ENCODE results near the gene IMPDH1. TPM values are rescaled to one million over a fixed set of nuclear protein-coding genes. Genes with fewer than 3 reads are reported as not detected.
A peak's percentile ranks its signal among the peaks of the same experiment; 100 is the strongest.

IMPDH1 gene
- total and polyA plus RNA-seq, 9 donors = 16.5 to 29.9 (median 22.6) TPM

DNA sequence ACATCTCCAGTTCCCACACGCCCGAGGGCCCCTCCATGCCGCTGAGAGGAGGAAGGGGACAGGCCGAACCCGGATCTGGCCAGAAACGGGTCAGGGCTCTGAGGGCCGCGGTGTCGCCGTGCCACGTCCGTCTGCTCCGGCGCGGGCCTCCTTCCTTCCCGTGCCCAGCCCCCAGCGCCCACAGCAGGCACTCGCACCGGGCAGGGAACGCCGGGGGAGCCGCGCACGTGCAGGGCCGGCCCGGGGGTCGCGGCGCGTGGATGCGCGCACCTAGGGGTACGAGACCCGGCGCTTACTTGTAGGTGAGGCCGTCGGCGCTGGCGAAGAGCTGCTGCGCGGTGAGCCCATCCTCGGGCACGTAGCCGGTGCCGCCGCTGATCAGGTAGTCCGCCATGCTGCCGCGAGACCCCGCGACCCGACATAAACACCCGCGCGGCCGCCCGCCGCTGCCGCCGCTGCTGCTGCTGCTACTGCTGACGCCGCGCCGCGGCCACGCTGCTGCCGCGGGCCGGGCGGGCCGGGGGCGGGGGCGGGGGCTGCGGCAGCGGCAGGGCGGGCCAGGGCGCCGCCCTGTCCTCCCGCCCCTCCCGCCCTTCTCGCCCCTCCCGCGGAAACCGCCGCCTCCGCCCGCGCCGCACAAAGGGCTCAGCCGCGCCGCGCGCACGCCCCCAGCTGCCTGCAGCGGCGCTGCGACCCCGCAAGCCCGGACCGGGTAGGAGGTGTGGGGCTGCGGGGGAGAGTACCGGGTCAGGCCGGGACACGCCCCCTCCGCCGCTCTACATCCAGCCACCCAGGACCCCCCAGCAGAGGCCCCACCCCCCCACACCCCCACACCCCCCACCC, 4.1 kb downstream of the IMPDH1 start:
- Histone ChIP-seq H3K27me3 (ENCODE audit: control insufficient read depth, insufficient read depth, low read length) (peaks cover 2% of the 10 kb centered on the region), H3K36me3 (ENCODE audit: control insufficient read depth, insufficient read depth, low read length) (peaks cover 14% of the 10 kb centered on the region), H3K9me3 (replicated peaks; ENCODE audit: control insufficient read depth, low read depth, low read length) (no peaks in the 10 kb centered on the region), H3K4me1 (ENCODE audit: control insufficient read depth, insufficient read depth, low read length) (peaks cover 44% of the 10 kb centered on the region), H3K27ac (ENCODE audit: low read length) (no peak overlapping the region), H3K4me3 (ENCODE audit: low read length) (peak overlapping the region; percentile 55)
- DNase-seq = peak; percentile 72
- WGBS (ENCODE audit: insufficient coverage) = under 1% methylated on average over 81 of the region's 107 CpGs

DNA sequence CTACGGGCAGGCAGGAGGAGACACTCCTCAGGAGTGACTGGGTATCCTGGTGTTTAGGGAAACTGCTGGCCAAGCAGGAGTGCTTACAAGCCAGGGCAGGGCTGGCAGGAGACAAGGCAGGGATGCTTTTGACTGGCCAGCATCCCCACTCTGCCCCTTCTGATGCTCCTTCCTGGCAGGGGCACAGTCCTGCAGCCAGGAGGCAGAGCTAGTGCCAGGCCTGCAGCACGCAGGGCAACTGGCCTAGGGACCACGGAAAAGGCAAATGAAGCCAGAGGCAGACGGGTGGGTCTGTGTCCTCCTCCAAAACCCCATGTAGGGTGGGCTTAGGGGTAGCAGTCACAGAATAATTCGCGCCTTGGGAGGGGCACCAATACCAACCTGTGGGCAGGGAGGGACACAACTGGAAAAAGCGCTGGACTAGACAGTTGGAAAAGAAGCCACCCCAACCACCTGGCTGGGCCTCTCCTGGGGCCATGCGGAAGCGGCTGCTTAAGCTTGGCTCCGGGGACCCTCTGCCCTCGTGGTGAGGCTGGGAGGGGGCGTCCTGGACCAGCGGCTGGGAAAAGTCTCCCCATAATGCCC, 4.8 kb downstream of the IMPDH1 start:
- Histone ChIP-seq H3K27me3 (ENCODE audit: control insufficient read depth, insufficient read depth, low read length) (peaks cover 2% of the 10 kb centered on the region), H3K4me1 (ENCODE audit: control insufficient read depth, insufficient read depth, low read length) (peaks cover 39% of the 10 kb centered on the region), H3K27ac (ENCODE audit: low read length) (no peak overlapping the region), H3K9me3 (replicated peaks; ENCODE audit: control insufficient read depth, low read depth, low read length) (no peaks in the 10 kb centered on the region), H3K4me3 (ENCODE audit: low read length) (peak overlapping the region; percentile 55), H3K36me3 (ENCODE audit: control insufficient read depth, insufficient read depth, low read length) (peaks cover 20% of the 10 kb centered on the region)
- no peak for DNase-seq
- 30% methylated on average over 4 of the region's 13 CpGs for WGBS (ENCODE audit: insufficient coverage)

DNA sequence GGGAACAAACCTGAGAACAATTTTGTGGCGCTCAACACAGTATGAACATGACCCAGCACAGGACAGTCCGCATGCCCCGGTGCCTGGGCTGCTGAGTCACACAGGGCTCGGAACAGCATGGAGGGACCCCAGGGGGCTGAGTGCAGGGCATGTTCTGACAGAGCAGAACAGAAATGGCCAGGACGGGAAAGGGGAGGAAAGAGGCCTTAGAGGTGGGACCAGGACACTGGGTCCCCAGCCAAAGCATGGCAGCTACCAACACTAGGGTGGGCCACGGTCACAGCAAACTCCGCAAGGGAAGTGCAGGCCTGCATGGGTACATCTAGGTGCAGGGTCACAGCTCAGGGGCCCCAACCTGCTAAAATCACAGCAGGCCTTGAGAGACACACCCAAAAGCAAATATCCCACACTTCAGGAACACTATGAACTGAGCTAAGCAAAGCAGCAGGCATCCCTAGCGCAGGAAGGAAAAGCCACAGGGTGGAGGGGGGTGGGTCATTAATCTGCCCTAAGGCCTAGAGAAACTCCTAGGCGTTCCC, 5.6 kb downstream of the IMPDH1 start:
- Histone ChIP-seq H3K27me3 (ENCODE audit: control insufficient read depth, insufficient read depth, low read length) (peaks cover 2% of the 10 kb centered on the region), H3K27ac (ENCODE audit: low read length) (no peak overlapping the region), H3K4me1 (ENCODE audit: control insufficient read depth, insufficient read depth, low read length) (peaks cover 37% of the 10 kb centered on the region), H3K9me3 (replicated peaks; ENCODE audit: control insufficient read depth, low read depth, low read length) (no peaks in the 10 kb centered on the region), H3K4me3 (ENCODE audit: low read length) (no peak overlapping the region), H3K36me3 (ENCODE audit: control insufficient read depth, insufficient read depth, low read length) (peaks cover 22% of the 10 kb centered on the region)
- DNase-seq = no peak
- 82% methylated on average over 7 of the region's 9 CpGs for WGBS (ENCODE audit: insufficient coverage)

DNA sequence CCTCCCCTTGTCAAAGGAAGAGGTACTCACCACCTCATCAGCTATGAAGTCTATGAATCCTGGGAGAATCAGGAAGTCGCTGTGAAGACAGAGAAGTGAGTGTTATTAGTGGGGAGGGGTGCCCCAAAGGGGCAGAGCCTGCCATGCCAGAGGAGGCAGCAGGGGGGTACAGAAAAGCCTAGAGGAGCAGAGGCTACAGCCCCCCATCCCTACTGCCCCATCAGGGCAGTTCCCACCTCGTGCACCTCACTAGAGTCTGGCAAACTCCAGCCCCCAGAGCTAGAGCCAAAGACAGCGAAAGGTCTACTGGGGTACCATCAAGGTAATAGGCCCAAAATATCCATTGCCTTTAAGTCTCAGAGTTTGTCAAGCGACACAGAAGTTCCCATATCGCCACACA, 6.1 kb downstream of the IMPDH1 start:
- Histone ChIP-seq H3K27ac (ENCODE audit: low read length) (no peak overlapping the region), H3K36me3 (ENCODE audit: control insufficient read depth, insufficient read depth, low read length) (peaks cover 24% of the 10 kb centered on the region), H3K4me3 (ENCODE audit: low read length) (no peak overlapping the region), H3K4me1 (ENCODE audit: control insufficient read depth, insufficient read depth, low read length) (peaks cover 31% of the 10 kb centered on the region), H3K9me3 (replicated peaks; ENCODE audit: control insufficient read depth, low read depth, low read length) (no peaks in the 10 kb centered on the region), H3K27me3 (ENCODE audit: control insufficient read depth, insufficient read depth, low read length) (peaks cover 2% of the 10 kb centered on the region)
- no peak for DNase-seq
- WGBS (ENCODE audit: insufficient coverage) = 78% methylated on average over 2 of the region's 5 CpGs

DNA sequence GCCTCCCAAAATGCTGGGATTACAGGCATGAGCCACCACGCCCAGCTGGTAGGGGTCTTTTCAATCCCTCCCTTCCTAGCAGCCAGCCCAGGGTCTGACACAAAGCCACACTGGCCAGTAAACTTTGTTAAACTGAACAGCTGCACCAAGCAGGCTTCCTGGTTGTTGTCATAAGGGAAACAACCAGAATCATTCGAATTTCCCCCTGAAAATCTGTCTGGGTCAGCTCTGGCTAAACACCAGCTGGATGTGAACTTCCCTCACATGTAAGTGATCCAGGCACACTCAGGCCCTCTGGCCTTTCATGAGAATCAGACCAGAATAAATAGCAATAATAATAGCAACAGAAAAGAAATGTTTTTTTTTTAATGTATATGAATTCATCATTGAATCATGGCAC, 7.4 kb downstream of the IMPDH1 start:
- no peaks in the 10 kb centered on the region for H3K9me3 ChIP-seq (replicated peaks; ENCODE audit: control insufficient read depth, low read depth, low read length)
- H3K36me3 ChIP-seq (ENCODE audit: control insufficient read depth, insufficient read depth, low read length) = peaks cover 37% of the 10 kb centered on the region
- H3K4me1 ChIP-seq (ENCODE audit: control insufficient read depth, insufficient read depth, low read length) = peaks cover 18% of the 10 kb centered on the region
- DNase-seq = no peak
- H3K4me3 ChIP-seq (ENCODE audit: low read length) = no peak overlapping the region
- WGBS (ENCODE audit: insufficient coverage) = 80% methylated on average over 2 of the region's 2 CpGs
- H3K27me3 ChIP-seq (ENCODE audit: control insufficient read depth, insufficient read depth, low read length) = peaks cover 2% of the 10 kb centered on the region
- no peak overlapping the region for H3K27ac ChIP-seq (ENCODE audit: low read length)

DNA sequence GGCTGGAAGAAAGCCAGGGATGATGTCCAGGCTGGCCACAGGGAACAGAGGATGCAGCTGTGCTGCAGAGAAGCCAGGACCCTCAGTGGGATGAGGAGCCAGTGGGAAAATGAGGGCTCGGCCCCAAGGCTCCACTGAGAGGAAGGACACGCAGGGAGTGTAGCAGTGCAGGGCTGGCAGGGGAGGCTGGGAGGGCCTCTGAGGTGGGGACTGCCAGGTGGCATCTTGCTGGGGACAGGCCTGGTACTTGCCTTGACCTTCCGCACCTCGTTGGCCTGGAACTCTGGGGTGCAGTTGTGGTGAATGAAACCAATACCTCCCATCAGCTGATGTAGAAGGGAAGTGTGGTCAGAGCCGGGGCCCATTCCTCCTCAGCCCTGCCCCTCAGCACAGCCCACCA, 9.2 kb downstream of the IMPDH1 start:
- DNase-seq = no peak
- no peaks in the 10 kb centered on the region for H3K9me3 ChIP-seq (replicated peaks; ENCODE audit: control insufficient read depth, low read depth, low read length)
- no peaks in the 10 kb centered on the region for H3K27me3 ChIP-seq (ENCODE audit: control insufficient read depth, insufficient read depth, low read length)
- 82% methylated on average over 2 of the region's 5 CpGs for WGBS (ENCODE audit: insufficient coverage)
- H3K4me1 ChIP-seq (ENCODE audit: control insufficient read depth, insufficient read depth, low read length) = peaks cover 13% of the 10 kb centered on the region
- no peak overlapping the region for H3K27ac ChIP-seq (ENCODE audit: low read length)
- H3K36me3 ChIP-seq (ENCODE audit: control insufficient read depth, insufficient read depth, low read length) = peaks cover 55% of the 10 kb centered on the region
- no peak overlapping the region for H3K4me3 ChIP-seq (ENCODE audit: low read length)

DNA sequence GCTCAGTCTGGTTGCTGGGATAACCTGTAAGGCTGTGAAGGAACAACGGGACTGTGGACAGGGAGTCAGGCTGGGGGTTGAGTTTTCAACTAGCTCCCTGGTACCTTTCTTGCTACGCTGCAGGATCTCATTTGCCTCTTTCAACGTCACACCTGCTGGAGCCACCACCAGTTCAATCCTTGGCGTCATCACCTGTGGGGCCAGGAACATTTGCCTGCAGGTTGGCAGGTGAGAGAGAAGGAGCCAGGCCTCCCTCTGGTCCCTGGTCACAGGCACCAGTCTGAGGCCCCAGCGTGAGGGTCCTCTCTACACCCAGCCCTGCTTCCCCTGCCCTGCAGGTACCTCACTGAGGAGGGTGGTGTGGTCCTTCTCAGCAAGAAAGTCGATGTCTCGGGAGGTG, 9.8 kb downstream of the IMPDH1 start:
- H3K27me3 ChIP-seq (ENCODE audit: control insufficient read depth, insufficient read depth, low read length) = no peaks in the 10 kb centered on the region
- no peak overlapping the region for H3K4me3 ChIP-seq (ENCODE audit: low read length)
- peaks cover 61% of the 10 kb centered on the region for H3K36me3 ChIP-seq (ENCODE audit: control insufficient read depth, insufficient read depth, low read length)
- peaks cover 8% of the 10 kb centered on the region for H3K4me1 ChIP-seq (ENCODE audit: control insufficient read depth, insufficient read depth, low read length)
- H3K27ac ChIP-seq (ENCODE audit: low read length) = no peak overlapping the region
- DNase-seq = no peak
- 88% methylated on average over 4 of the region's 7 CpGs for WGBS (ENCODE audit: insufficient coverage)
- no peaks in the 10 kb centered on the region for H3K9me3 ChIP-seq (replicated peaks; ENCODE audit: control insufficient read depth, low read depth, low read length)

DNA sequence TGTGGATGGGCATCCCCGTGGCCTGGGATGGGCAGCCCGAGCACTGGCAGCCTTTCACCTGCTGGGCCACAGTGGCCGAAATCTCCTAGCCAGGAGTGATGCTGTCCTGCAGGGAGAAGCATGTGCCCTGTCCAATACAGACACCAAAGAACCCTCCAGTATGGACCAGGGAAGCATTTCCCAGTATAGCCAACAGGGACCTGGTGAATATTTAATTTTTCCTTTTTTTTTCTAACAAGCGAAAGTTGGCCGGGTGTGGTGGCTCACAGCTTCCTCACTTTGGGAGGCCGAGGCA, 11.0 kb downstream of the IMPDH1 start:
- Histone ChIP-seq H3K27me3 (ENCODE audit: control insufficient read depth, insufficient read depth, low read length) (no peaks in the 10 kb centered on the region), H3K4me1 (ENCODE audit: control insufficient read depth, insufficient read depth, low read length) (no peaks in the 10 kb centered on the region), H3K9me3 (replicated peaks; ENCODE audit: control insufficient read depth, low read depth, low read length) (no peaks in the 10 kb centered on the region), H3K36me3 (ENCODE audit: control insufficient read depth, insufficient read depth, low read length) (peaks cover 72% of the 10 kb centered on the region), H3K27ac (ENCODE audit: low read length) (no peak overlapping the region), H3K4me3 (ENCODE audit: low read length) (no peak overlapping the region)
- DNase-seq = no peak
- WGBS (ENCODE audit: insufficient coverage) = 46% methylated on average over 5 of the region's 6 CpGs

DNA sequence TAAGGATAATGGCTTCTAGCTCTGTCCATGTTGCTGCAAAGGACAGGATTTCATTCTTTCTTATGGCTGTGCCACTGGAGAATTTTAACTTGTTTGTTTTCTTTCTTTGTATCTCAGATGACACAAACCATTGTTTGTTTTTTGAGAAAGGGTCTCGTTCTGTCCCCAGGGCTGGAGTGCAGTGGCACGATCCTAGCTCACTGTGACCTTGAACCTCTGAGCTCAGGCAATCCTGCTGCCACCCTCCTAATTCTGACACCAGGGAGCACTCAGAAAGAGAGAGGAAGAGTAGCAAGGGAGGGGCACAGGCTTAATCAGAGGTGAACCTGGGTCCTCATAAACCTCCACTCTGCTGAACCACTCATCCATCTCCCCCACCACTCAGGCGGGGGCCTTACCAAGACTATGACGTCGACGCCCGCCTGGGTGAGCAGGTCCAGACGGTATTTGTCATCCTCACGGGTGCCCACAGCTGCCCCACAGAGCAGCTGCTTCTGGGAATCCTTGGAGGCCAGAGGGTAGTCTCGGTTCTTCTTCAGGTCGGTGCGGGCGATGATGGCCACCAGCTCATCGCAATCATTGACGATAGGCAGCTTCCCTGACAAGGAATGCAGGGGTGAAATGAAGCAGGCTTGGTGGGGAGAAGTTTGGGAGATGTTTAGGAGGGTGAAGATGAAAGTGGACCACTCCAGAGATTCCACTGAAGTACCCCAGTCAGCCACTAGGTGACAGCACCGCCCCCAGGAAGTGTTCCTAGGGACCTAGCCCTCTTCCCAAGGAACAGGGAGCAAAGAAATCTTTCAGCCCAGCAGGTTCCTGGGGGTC, 11.6 kb downstream of the IMPDH1 start:
- peak; percentile 46 for DNase-seq
- no peaks in the 10 kb centered on the region for H3K4me1 ChIP-seq (ENCODE audit: control insufficient read depth, insufficient read depth, low read length)
- no peak overlapping the region for H3K27ac ChIP-seq (ENCODE audit: low read length)
- no peaks in the 10 kb centered on the region for H3K9me3 ChIP-seq (replicated peaks; ENCODE audit: control insufficient read depth, low read depth, low read length)
- H3K27me3 ChIP-seq (ENCODE audit: control insufficient read depth, insufficient read depth, low read length) = no peaks in the 10 kb centered on the region
- no peak overlapping the region for H3K4me3 ChIP-seq (ENCODE audit: low read length)
- 65% methylated on average over 13 of the region's 16 CpGs for WGBS (ENCODE audit: insufficient coverage)
- peaks cover 72% of the 10 kb centered on the region for H3K36me3 ChIP-seq (ENCODE audit: control insufficient read depth, insufficient read depth, low read length)

DNA sequence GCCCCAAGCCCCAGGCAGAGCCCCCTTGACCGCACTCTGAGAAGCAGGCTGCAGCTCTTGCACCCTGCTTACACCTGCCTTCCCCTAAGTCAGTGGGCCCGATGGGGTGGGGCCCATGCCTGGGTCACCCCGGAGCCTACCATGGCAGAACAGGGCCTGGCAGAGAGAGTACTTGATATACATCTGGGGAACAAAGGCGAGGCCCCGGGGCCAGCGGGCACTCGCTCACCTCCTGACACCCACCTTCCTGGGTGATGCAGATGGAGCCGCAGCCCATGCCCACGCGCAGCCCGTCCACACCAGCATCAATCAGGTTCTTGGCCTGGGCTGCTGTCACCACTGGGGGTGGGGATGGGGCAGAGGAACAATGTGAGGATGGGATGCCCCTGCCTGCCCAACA, 13.4 kb downstream of the IMPDH1 start:
- no peak overlapping the region for H3K4me3 ChIP-seq (ENCODE audit: low read length)
- 100% methylated on average over 3 of the region's 11 CpGs for WGBS (ENCODE audit: insufficient coverage)
- no peak for DNase-seq
- H3K27me3 ChIP-seq (ENCODE audit: control insufficient read depth, insufficient read depth, low read length) = no peaks in the 10 kb centered on the region
- peaks cover 83% of the 10 kb centered on the region for H3K36me3 ChIP-seq (ENCODE audit: control insufficient read depth, insufficient read depth, low read length)
- no peaks in the 10 kb centered on the region for H3K9me3 ChIP-seq (replicated peaks; ENCODE audit: control insufficient read depth, low read depth, low read length)
- H3K27ac ChIP-seq (ENCODE audit: low read length) = no peak overlapping the region
- no peaks in the 10 kb centered on the region for H3K4me1 ChIP-seq (ENCODE audit: control insufficient read depth, insufficient read depth, low read length)
